ENCODE results near the gene FAM9C.

GRCh38 chrX:13068651-13069050 lies 24.2 kb upstream of the FAM9C start:
- no peak for TF ChIP-seq EZH2phosphoT487 (conservative IDR thresholded peaks at IDR 0.05; ENCODE audit: low read length)
- no peak for TF ChIP-seq CTCF (IDR thresholded peaks at IDR 0.05; ENCODE audit: insufficient read depth, low read length, poor library complexity, severe bottlenecking)
